K562 (cell line): ENCODE data around the gene PPP6R1. TPM values are rescaled to one million over a fixed set of nuclear protein-coding genes. Genes with fewer than 3 reads are reported as not detected.

Source experiments
- ATAC-seq: fragments of 200-7000 bp; cut with Tn5 transposase; 3 replicates; pipeline ENCODE4 v1.9.1; 2020; ENCODE audit warnings: moderate library complexity
- BruUV-seq: library from RNA; stranded (reverse); fragments of 400-500 nt; replicated peaks from 2 replicates; lab custom pipeline; 2021; lab: Mats Ljungman, UMichigan
- CTCF ChIA-PET: fragments of 300-600 bp; formaldehyde crosslinking; extraction: SDS; loops from one replicate; lab custom pipeline; 2021; ENCODE audit warnings: low intra/inter-chr PET ratio; lab: Yijun Ruan, JAX
- POLR2A ChIA-PET: fragments of 300-600, 350-650 bp; sonication (Branson Sonifier 250); formaldehyde crosslinking; extraction: SDS; loops from one replicate; lab custom pipeline; 2021; ENCODE audit warnings: antibody characterized with exemption, inconsistent platforms; lab: Yijun Ruan, JAX
- DNase-seq, 4 experiments: peaks; one replicate each; pipeline versions ENCODE4 v3.0.0 to v3.0.0-alpha.2; 2011 to 2018; ENCODE audit warnings: low spot score in 3 of 4, mixed read lengths in 3 of 4; ENCODE audit errors: extremely low read depth in 1 of 4
- FAIRE-seq: peaks from 2 replicates; lab custom pipeline; 2011; peaks lifted over from hg19 to GRCh38; lab: Jason Lieb, UNC
- H2AFZ ChIP-seq: 2 replicates; pipeline ENCODE4 v1.6.0; 2011; ENCODE audit warnings: low read depth, low read length, control low read depth, inconsistent platforms
- H3K27ac ChIP-seq: fragments of 200-600 bp; 3 replicates; pipeline ENCODE4 v1.8.0; 2011; ENCODE audit warnings: low read depth, mild to moderate bottlenecking, control low read depth, inconsistent platforms, low read length, moderate library complexity, mixed read lengths; ENCODE audit errors: extremely low read depth
- H3K27me3 ChIP-seq, 2 experiments: fragments of 300-600 bp in 1 of 2; 2 replicates in 1 of 2; 3 replicates in 1 of 2; pipeline versions ENCODE4 v1.6.0 to v1.8.0; 2011; ENCODE audit warnings: inconsistent platforms in 2 of 2, low read length in 2 of 2, mild to moderate bottlenecking in 1 of 2, mixed read lengths in 1 of 2, moderate library complexity in 1 of 2; ENCODE audit not compliant: control insufficient read depth in 2 of 2, insufficient read depth in 2 of 2
- H3K36me3 ChIP-seq: fragments of 300-600 bp; 3 replicates; pipeline ENCODE4 v1.8.0; 2011; ENCODE audit warnings: mild to moderate bottlenecking, low read length, inconsistent platforms; ENCODE audit not compliant: control insufficient read depth, insufficient read depth
- H3K4me1 ChIP-seq, 2 experiments: fragments of 200-600 bp in 1 of 2; replicated peaks in 1 of 2; 2 replicates in 1 of 2; 3 replicates in 1 of 2; pipeline versions ENCODE4 v1.5.1 to v1.8.0; 2011; ENCODE audit warnings: inconsistent platforms in 2 of 2, low read length in 2 of 2, mild to moderate bottlenecking in 1 of 2, mixed read lengths in 1 of 2, moderate library complexity in 1 of 2; ENCODE audit not compliant: control insufficient read depth in 2 of 2, insufficient read depth in 2 of 2
- H3K4me2 ChIP-seq: 2 replicates; pipeline ENCODE4 v1.6.1; 2011; ENCODE audit warnings: low read length, control low read depth, inconsistent platforms, mixed read lengths; ENCODE audit not compliant: insufficient read depth
- H3K4me3 ChIP-seq: fragments of 200-600 bp; sonication (generic), shearing (Covaris generic); 2 replicates; pipeline ENCODE4 v1.5.1; 2016; ENCODE audit warnings: control low read depth, inconsistent platforms
- H3K79me2 ChIP-seq: fragments of 200-600 bp; 3 replicates; pipeline ENCODE4 v1.8.0; 2011; ENCODE audit warnings: low read length, inconsistent platforms; ENCODE audit not compliant: control insufficient read depth, insufficient read depth
- H3K9ac ChIP-seq, 2 experiments: 2 replicates each; pipeline versions ENCODE4 v1.6.0 to v1.6.1; 2011; ENCODE audit warnings: low read depth in 2 of 2, low read length in 2 of 2, control low read depth in 1 of 2, inconsistent platforms in 1 of 2, mild to moderate bottlenecking in 1 of 2, mixed read lengths in 1 of 2; ENCODE audit not compliant: insufficient read depth in 1 of 2
- H3K9me1 ChIP-seq: one replicate; pipeline ENCODE4 v1.6.0; 2011; ENCODE audit warnings: inconsistent platforms, mild to moderate bottlenecking, low read length, moderate library complexity; ENCODE audit not compliant: control insufficient read depth, insufficient read depth
- H3K9me3 ChIP-seq: replicated peaks from 2 replicates; pipeline ENCODE4 v1.5.1; 2011; ENCODE audit warnings: low read depth, low read length, inconsistent platforms; ENCODE audit not compliant: control insufficient read depth, insufficient read depth
- H4K20me1 ChIP-seq: replicated peaks from 2 replicates; pipeline ENCODE4 v1.6.1; 2011; ENCODE audit warnings: low read length, inconsistent platforms, mixed read lengths; ENCODE audit not compliant: control insufficient read depth, insufficient read depth
- NCOA1 ChIP-seq: fragments of 450-650 bp; IDR thresholded peaks from 2 replicates; pipeline ENCODE4 v1.6.1; 2016; ENCODE audit warnings: low read depth
- NR2C2 ChIP-seq, 2 experiments: fragments of 200-800 bp in 1 of 2; sonication (Bioruptor generic) in 1 of 2; sonication (generic) in 1 of 2; formaldehyde crosslinking in 1 of 2; IDR thresholded peaks; 2 replicates each; pipeline versions ENCODE4 v1.6.1 to v1.8.0; 2016 to 2022; ENCODE audit warnings: mild to moderate bottlenecking in 1 of 2, missing compliant biosample characterization in 1 of 2, missing genetic modification characterization in 1 of 2, missing genetic modification reagents in 1 of 2
- NUFIP1 ChIP-seq: fragments of 450-650 bp; IDR thresholded peaks from 2 replicates; pipeline ENCODE4 v1.6.1; 2018; ENCODE audit not compliant: partially characterized antibody
- POLR2G ChIP-seq: fragments of 200-400 bp; formaldehyde crosslinking; IDR thresholded peaks from 2 replicates; pipeline ENCODE4 v1.6.1; 2017; ENCODE audit warnings: low read depth, mild to moderate bottlenecking, antibody characterized with exemption, low read length, moderate library complexity
- ZNF41 ChIP-seq: fragments of 250-450 bp; sonication (Bioruptor Pico); conservative IDR thresholded peaks from 2 replicates; pipeline ENCODE4 v1.4.0; 2020; ENCODE audit warnings: mild to moderate bottlenecking
- WGBS: fragments of 100-300 bp; shearing (Covaris generic); methylation state at CpG from one replicate; pipeline ENCODE4 v1.1.6; 2016; ENCODE audit warnings: low coverage, mixed read lengths; ENCODE audit not compliant: insufficient coverage; ENCODE audit errors: missing lambda C conversion rate; 5-methylcytosine and 5-hydroxymethylcytosine counted together
- in situ Hi-C: fragments of 300-500 bp; cut with MboI; formaldehyde crosslinking; loops from 4 replicates; pipeline ENCODE4 v1.15.0; 2018; ENCODE audit warnings: inconsistent platforms, mixed read lengths
- intact Hi-C: fragments of 100-400 bp; cut with micrococcal nuclease; formaldehyde crosslinking; loops from 2 replicates; pipeline ENCODE4 v1.14.2; 2022
- polyA plus RNA-seq, 8 experiments: library from polyadenylated mRNA; depleted of rRNA in 4 of 8; stranded (reverse) in 5 of 8; unstranded in 3 of 8; fragments of >200 nt; fragmentation: Nextera tagmentation in 2 of 8; fragmentation: Illumina TruSeq in 1 of 8; extraction: Ambion mirVana in 2 of 8; extraction: Trizol in 1 of 8; gene quantifications; 2 replicates each; pipeline versions ENCODE4 v1.2.1 to v1.2.3, GENCODE V29; 2011 to 2014; ENCODE audit warnings: inconsistent platforms in 1 of 8, missing spikeins in 1 of 8
- total RNA-seq, 7 experiments: library from RNA; depleted of rRNA in 6 of 7; stranded (reverse); fragments of >200 nt in 6 of 7; fragmentation: Illumina TruSeq in 2 of 7; extraction: Trizol in 2 of 7; gene quantifications; 2 replicates each; pipeline versions ENCODE4 v1.2.1 to v1.2.3, GENCODE V29; 2011 to 2021; ENCODE audit warnings: low replicate concordance in 1 of 7
- TF ChIP-seq, protein P1 (sequence below): fragments of 250-450 bp; sonication (Bioruptor Pico); IDR thresholded peaks from 2 replicates; pipeline ENCODE4 v1.4.0; 2020; ENCODE audit warnings: mild to moderate bottlenecking

PPP6R1 gene
- total and polyA plus RNA-seq, 9 of the 15 experiments (the other 6 are each of a cell fraction or from before 2014, with no cell fraction given) = 0.48 to 135 (median 37.2) TPM

DNA sequence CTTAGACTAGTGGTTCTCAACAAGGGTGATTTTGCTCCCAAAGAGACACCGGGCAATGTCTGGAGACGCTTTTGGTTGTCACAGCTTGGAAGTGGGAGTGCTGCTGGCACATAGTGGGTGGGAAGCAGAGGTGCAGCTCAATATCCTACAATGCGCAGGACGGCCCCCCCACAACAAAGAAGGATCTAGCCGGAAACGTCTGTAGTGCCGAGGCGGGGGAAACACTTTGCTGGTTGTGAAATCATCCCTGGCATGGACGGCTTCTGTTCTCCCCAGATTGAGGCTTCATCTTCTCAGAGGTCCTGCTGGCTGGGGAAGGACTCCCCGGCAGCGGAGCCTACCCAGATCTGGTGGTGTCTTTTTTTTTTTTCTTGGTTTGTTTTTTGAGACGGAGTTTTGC is 65.3 kb downstream of the PPP6R1 start:
- ChIA-PET CTCF (no interaction called here), POLR2A (interaction anchor here (0.7 to 1.8 kb wide), 2 partner anchors 18 to 23 kb away, joined by 5 to 6 read pairs; no protein-coding TSS in a partner anchor)
- Histone ChIP-seq H3K27me3 (no peaks in the 10 kb centered on the region), H3K9me1 (no peaks in the 10 kb centered on the region), H2AFZ (no peak overlapping the region), H3K36me3 (peaks cover 45% of the 10 kb centered on the region), H3K9ac (no peak overlapping the region), H3K79me2 (no peaks in the 10 kb centered on the region), H4K20me1 (no peaks in the 10 kb centered on the region), H3K9me3 (no peaks in the 10 kb centered on the region), H3K27ac (no peak overlapping the region), H3K4me3 (no peak overlapping the region), H3K4me1 (peaks cover 0 to 12% of the 10 kb centered on the region in 2 experiments; a peak in 1 of 5 replicates), H3K4me2 (no peak overlapping the region)
- ATAC-seq (no peak), FAIRE-seq (no peak), DNase-seq (no peak)
- TF ChIP-seq NUFIP1 (no peak), ZNF41 (CRISPR knock-in tag) (no peak), NR2C2 (CRISPR knock-in tag; IDR thresholded peaks at IDR 0.05) (no peak), NR2C2 (tag; IDR thresholded peaks at IDR 0.05) (no peak)
- 79% methylated on average over 10 of the region's 12 CpGs for WGBS
- in situ Hi-C loops (no loop called here), intact Hi-C loops (no loop called here)
- no TSS peak for BruUV-seq

- Histone ChIP-seq H2AFZ (no peak overlapping the region), H3K79me2 (no peaks in the 10 kb centered on the region), H4K20me1 (no peaks in the 10 kb centered on the region), H3K9ac (peak overlapping the region in 1 of 2 experiments; percentile 83; a peak in 2 of 4 replicates), H3K4me3 (no peak overlapping the region), H3K36me3 (peaks cover 14% of the 10 kb centered on the region), H3K9me1 (no peaks in the 10 kb centered on the region), H3K9me3 (no peaks in the 10 kb centered on the region), H3K4me1 (peaks cover 0 to 12% of the 10 kb centered on the region in 2 experiments; a peak in 1 of 5 replicates)
- no peak for DNase-seq
- in situ Hi-C loops = no loop called here
- CTCF ChIA-PET = no interaction called here
- peak; percentile 15; the same call in 1 of the 3 replicates for ATAC-seq
- TF ChIP-seq NCOA1 (no peak), POLR2G (peak; percentile 45)
- TF ChIP-seq, protein P1, sequence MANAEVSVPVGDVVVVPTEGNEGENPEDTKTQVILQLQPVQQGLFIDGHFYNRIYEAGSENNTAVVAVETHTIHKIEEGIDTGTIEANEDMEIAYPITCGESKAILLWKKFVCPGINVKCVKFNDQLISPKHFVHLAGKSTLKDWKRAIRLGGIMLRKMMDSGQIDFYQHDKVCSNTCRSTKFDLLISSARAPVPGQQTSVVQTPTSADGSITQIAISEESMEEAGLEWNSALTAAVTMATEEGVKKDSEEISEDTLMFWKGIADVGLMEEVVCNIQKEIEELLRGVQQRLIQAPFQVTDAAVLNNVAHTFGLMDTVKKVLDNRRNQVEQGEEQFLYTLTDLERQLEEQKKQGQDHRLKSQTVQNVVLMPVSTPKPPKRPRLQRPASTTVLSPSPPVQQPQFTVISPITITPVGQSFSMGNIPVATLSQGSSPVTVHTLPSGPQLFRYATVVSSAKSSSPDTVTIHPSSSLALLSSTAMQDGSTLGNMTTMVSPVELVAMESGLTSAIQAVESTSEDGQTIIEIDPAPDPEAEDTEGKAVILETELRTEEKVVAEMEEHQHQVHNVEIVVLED (CRISPR knock-in tag) = no peak
- TF ChIP-seq, all 486 proteins: peak for 1
- H3K27ac ChIP-seq = no peak overlapping the region
- intact Hi-C loops = no loop called here
- no peak for FAIRE-seq
- H3K27me3 ChIP-seq = no peaks in the 10 kb centered on the region
- no TSS peak for BruUV-seq
- POLR2A ChIA-PET = interaction anchor here (0.8 kb wide), 2 partner anchors 9 to 126 kb away, joined by 3 to 4 read pairs; partner anchors contain the start of gene SYT5
- no peak overlapping the region for H3K4me2 ChIP-seq
- 71% methylated on average over 13 of the region's 15 CpGs for WGBS
Observed at GRCh38 chr19:55189403-55189835, 69.4 kb downstream of the PPP6R1 start.
